GM21515 (cell line): ENCODE data around the gene JADE1.
A peak's percentile ranks its signal among the peaks of the same experiment; 100 is the strongest.

Experiments
- ATAC-seq: cut with Tn5 transposase; IDR thresholded peaks from one replicate; pipeline ENCODE4 v1.9.1; 2021; ENCODE audit not compliant: unreplicated experiment

Gene JADE1

DNA sequence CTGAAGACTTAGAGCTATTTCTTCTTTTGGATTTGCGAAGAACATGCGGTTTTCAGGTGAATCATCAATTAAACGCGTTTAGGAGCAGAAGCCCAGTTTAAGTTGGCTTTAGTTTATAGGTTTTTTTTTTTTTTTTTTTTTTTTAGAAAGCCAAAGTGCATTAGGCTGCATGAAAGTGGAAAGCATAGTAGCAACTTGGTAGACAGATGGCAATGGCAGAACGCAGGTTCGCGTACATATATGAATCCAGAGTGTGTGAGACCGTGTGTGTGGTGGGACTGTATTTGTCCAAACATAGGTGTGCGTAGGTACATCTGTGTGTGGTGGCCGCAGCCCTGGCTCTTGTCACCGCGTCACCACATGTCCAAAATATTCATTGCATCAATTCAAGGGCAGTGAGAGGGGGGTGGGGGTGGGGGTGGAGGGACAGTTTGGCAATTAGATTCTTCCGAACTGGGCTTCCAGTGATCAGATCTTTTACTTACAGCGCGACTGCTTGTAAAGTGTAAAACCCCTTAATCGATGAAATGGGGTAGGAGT lies 901 bp downstream of the JADE1 start:
- ATAC-seq: no peak

GRCh38 chr4:128810871-128811570 lies 1.5 kb downstream of the JADE1 start:
- ATAC-seq: peak; percentile 52

- peak; percentile 51 for ATAC-seq
Observed at GRCh38 chr4:128811571-128812441, 2.3 kb downstream of the JADE1 start.

DNA sequence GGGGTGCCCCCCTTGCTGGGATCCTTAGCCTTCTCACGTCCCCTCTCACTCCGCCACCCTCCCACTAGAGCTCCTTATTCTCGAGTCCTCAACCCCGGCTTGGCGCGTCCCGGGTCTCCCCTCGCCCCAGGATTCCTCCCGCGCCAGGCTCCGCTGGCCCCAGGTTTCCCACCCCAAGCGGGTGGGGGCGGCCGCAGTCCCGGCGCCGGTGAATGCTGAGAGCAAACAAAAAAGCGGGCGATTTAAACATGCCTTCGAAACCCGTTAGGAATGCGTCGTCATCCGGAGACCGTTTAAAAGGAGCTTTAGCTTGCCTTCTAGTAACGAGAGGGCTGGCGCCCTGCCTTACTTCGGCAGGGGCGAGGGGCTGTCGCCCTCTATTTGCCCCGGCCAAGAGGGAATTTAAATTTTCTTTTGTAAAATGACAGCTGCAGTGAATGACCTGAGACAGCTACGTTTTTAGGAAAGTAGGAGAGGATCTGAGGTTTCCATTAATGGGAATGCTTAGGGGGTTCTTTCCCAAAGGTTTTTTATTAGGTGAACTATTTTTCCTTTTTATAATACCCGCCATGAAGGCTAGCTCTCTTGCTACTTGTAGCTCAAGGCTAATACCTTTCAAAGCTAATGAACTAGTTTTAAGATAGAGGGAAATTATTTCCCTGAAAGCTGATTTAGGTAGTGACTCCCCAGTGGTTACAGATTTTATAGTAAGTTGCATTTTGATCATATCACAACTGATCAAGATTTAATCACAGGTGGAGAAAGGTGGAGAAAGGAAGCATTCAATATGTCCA lies 3.1 kb downstream of the JADE1 start:
- peak; percentile 0 for ATAC-seq

DNA sequence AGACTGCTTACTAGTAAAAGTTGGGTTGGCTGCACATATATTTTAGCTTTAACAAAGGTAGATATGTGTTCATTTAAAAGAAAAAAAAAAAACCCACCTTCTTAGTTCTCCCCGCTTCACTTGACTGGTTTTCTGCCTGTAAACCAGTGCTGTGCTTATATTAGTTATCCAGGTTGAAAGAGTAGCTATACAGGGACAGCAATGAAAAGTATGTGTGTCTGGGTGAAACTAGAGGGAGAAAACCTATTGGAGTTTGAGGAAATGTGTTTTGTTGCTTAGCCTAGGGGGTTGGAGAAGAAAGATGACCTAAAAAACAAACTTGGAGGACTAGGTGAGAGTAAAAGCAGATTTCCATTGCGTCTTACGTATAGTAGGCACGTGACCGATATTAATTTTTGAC lies 4.5 kb downstream of the JADE1 start:
- no peak for ATAC-seq

GRCh38 chr4:128818442-128818841 lies 8.9 kb downstream of the JADE1 start:
- no peak for ATAC-seq

- no peak for ATAC-seq
Observed at GRCh38 chr4:128819082-128819742, 9.7 kb downstream of the JADE1 start.

DNA sequence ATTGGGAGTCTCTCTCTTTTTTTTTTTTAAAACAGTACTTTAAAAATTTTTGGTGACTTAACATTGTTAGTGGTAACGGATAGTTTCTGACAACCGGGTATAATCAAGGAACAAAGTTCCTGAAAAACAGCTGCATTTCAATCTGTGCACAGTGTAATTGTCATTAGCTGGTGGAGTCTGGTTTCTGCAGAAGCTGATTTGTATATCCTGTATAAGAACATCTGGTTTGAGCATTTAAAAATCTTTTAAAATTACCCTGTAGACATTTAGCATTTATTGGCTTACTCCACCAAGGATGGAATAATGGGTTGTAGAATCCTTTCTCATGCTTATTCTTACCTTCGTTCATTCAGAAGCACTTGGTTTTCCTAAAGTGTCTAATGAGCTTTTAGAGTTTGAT lies 11.2 kb downstream of the JADE1 start:
- ATAC-seq: no peak

DNA sequence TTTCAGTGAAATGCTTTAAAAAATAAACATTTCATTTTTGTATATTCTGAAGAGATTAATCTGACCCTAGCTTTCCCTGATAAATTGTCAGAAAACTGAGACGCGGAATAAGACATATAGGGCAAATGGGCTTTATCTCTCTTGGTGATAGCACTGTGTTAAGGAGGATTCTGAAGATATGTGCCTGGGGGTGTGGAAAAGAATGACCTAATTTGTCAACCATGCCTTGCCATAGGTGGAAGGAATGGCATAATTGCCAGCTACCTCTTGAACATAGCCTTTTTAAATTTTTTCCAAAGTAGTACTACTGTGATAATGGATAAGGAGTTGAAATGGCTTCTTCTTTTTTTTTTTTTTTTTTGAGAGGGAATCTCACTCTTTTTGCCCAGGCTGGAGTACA lies 11.7 kb downstream of the JADE1 start:
- ATAC-seq: no peak

DNA sequence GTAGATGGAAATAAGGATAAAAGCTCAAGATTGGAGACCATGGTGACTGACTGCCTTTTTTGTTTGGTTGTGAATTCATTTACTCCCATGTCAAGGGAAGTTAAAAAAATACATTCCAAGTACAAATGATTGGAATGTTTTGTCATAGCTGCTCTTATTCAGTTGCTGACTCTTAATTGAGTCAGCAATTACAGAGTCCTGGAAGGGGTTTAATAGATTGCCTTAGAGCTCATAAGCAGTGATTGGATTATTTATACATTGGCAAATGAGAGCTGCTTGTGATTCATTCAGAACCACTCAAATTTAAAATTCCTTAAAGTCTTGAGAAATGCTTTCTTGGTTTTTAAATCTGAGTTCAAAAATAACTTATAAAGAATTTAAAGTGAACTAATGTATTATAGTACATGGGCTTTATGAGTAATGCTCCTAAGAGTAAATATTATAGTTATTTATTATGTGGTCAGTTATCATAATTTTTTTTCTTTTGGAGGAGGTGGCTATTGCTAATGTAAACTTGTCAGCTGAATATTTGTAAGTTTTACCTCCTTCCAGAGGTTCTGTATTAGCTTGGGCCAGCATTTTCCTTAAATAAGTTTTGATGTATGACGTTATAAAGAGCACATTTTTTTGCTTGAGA lies 13.6 kb downstream of the JADE1 start:
- no peak for ATAC-seq

DNA sequence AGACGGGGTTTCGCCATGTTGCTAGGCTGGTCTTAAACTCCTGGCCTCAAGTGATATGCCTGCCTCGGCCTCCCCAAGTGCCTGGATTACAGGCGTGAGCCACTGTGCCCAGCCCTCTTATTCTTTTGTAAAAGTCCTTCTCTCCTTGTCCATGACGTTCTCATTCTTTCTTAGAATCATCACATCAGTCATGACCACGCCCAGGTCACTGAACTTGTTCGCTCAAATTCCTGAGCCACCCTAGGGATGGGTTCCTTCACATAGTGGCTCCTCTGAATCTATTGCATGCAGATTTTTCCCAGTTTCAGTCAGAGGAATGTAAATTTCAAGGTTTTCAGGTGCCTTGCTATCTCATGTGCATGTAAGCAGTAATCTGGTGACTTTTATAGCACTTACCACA lies 15.7 kb downstream of the JADE1 start:
- no peak for ATAC-seq

DNA sequence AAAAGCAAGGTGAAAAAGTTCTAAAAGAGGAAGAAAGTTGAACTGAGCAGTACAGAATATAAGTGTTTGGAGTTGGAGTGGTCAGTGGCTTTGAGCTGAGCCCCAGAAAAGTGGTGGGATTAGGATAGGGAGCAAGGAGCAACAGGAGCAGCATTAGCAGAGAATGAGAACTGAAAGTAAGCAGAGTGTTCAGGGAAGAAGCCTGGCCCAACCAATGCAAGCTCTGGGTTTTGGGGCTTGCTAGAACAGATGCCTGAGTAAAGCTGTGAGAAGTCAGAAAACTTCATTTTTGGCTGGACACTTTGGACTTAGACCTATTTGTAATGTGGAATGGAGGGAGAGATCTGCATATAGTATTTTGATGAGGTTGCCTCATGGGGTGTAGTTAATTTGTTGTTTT lies 17.8 kb downstream of the JADE1 start:
- peak; percentile 39 for ATAC-seq

DNA sequence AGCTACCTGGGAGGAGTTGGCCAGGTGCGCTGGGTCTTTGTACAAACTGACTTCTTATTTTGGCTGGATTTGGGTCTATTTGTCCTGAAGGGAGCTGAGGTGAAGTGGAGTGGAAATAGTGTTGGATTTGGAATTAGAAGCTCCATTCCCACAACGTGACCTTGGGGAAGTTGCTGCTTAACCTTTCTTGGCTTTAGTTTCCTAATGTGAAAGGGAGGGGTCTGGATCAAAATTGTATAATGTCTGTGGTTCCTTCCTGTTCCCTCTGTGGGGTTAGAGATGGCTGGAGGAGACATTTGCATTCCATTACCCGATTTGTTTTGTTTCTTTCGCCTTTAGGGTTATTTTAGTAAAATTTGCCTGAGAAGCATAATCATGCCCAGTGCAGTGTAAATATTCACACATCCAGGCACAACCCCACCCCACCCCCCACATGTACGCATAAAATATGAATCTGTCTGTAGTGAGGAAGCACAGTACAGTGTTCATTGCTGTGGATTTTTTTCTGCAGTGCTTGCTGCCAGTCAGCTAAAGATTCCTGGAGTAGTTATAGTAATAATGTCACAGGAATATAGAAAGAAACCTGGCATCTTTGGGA lies 21.5 kb downstream of the JADE1 start:
- ATAC-seq: no peak

GRCh38 chr4:128831531-128832242 lies 22.2 kb downstream of the JADE1 start:
- no peak for ATAC-seq

DNA sequence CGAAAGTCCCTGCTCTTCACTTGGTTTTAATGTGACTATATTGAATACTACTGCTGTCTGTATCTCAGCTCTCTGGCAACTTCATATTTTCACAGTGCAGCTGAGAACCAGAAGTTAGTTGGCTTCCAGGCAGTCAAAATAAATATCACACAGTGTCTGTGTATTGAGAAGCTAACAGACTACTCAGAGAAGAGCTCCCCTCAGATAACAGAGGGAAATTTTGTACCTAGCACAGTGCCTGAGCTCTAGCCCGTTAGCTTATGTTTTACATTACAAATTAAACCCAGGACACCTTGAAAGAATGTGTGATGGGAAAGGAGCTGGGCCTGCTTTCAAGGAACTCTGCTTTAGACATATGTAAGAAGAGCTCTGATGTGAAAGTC lies 22.7 kb downstream of the JADE1 start:
- no peak for ATAC-seq

- ATAC-seq: no peak
Observed at GRCh38 chr4:128835498-128836222, 26.2 kb downstream of the JADE1 start.

- no peak for ATAC-seq
Observed at GRCh38 chr4:128837198-128837597, 27.7 kb downstream of the JADE1 start.

- ATAC-seq: no peak
Observed at GRCh38 chr4:128837679-128838078, 28.2 kb downstream of the JADE1 start.
